Measurements from ENCODE around the gene ZNF211.
A peak's percentile ranks its signal among the peaks of the same experiment; 100 is the strongest.

Gene ZNF211

GRCh38 chr19:57632987-57633831, at the start of gene ZNF211:
TSS of gene ZNF211 (plus strand) at chr19:57633168. CDS start at chr19:57633347, 179 bp downstream.
- peak; percentile 88 for DNase-seq

GRCh38 chr19:57583521-57584416, 49.2 kb upstream of the ZNF211 start, which contains the start of gene ZIK1:
TSS of gene ZIK1 (plus strand) at chr19:57584145. CDS start at chr19:57584357, 212 bp downstream.
- peak; percentile 85 for DNase-seq

GRCh38 chr19:57587529-57587928, 45.4 kb upstream of the ZNF211 start:
- no peak for DNase-seq

- DNase-seq, result no peak
Observed at GRCh38 chr19:57599377-57599760, 33.6 kb upstream of the ZNF211 start.

- peak; percentile 85 for DNase-seq
Observed at GRCh38 chr19:57599761-57600383, 33.1 kb upstream of the ZNF211 start, which contains the start of gene ZNF530. TSS of gene ZNF530 (plus strand) at chr19:57599885. CDS start at chr19:57604346, 4,461 bp downstream.

- DNase-seq, result no peak
Observed at GRCh38 chr19:57606931-57607330, 26.0 kb upstream of the ZNF211 start.

- DNase-seq, result no peak
Observed at GRCh38 chr19:57611113-57611512, 21.9 kb upstream of the ZNF211 start.

GRCh38 chr19:57613941-57614743, 18.8 kb upstream of the ZNF211 start, which contains the start of gene ZNF134:
TSS of gene ZNF134 (plus strand) at chr19:57614242. CDS start at chr19:57619469, 5,227 bp downstream.
- DNase-seq, result peak; percentile 89

GRCh38 chr19:57615346-57615745, 17.6 kb upstream of the ZNF211 start:
- no peak for DNase-seq

- no peak for DNase-seq
Observed at GRCh38 chr19:57620673-57621348, 12.2 kb upstream of the ZNF211 start.

GRCh38 chr19:57623091-57623490, 9.9 kb upstream of the ZNF211 start:
- DNase-seq, result no peak

- no peak for DNase-seq
Observed at GRCh38 chr19:57633832-57634131, 814 bp downstream of the ZNF211 start.

- no peak for DNase-seq
Observed at GRCh38 chr19:57637379-57637778, 4.4 kb downstream of the ZNF211 start.

- no peak for DNase-seq
Observed at GRCh38 chr19:57641715-57642234, 8.8 kb downstream of the ZNF211 start.

GRCh38 chr19:57642396-57643046, 9.6 kb downstream of the ZNF211 start:
- no peak for DNase-seq

GRCh38 chr19:57643734-57644133, 10.8 kb downstream of the ZNF211 start:
- DNase-seq, result no peak

GRCh38 chr19:57648331-57649003, 15.5 kb downstream of the ZNF211 start:
- no peak for DNase-seq

GRCh38 chr19:57651654-57651996, 18.7 kb downstream of the ZNF211 start:
- no peak for DNase-seq

GRCh38 chr19:57653689-57654088, 20.7 kb downstream of the ZNF211 start:
- no peak for DNase-seq

- DNase-seq, result no peak
Observed at GRCh38 chr19:57655443-57655842, 22.5 kb downstream of the ZNF211 start.
